GM19397 (cell line): Measurements from ENCODE around the gene ZNF296.

Source experiments
- ATAC-seq: cut with Tn5 transposase; IDR thresholded peaks from one replicate; pipeline ENCODE4 v1.9.1; 2021; ENCODE audit warnings: mild to moderate bottlenecking, moderate library complexity; ENCODE audit not compliant: unreplicated experiment

Gene ZNF296

GRCh38 chr19:45063851-45064801 is 12.2 kb downstream of the ZNF296 start:
- ATAC-seq, result no peak

GRCh38 chr19:45061965-45062364 is 14.3 kb downstream of the ZNF296 start:
- ATAC-seq, result no peak

GRCh38 chr19:45059258-45059965 is 16.9 kb downstream of the ZNF296 start:
- no peak for ATAC-seq

- no peak for ATAC-seq
Observed at GRCh38 chr19:45058622-45059159, 17.6 kb downstream of the ZNF296 start.

- ATAC-seq, result no peak
Observed at GRCh38 chr19:45057444-45057843, 18.8 kb downstream of the ZNF296 start.

GRCh38 chr19:45056831-45057230 is 19.4 kb downstream of the ZNF296 start:
- ATAC-seq, result no peak

GRCh38 chr19:45051929-45052579 is 24.2 kb downstream of the ZNF296 start:
- no peak for ATAC-seq

GRCh38 chr19:45050036-45050435 is 26.2 kb downstream of the ZNF296 start:
- no peak for ATAC-seq

- no peak for ATAC-seq
Observed at GRCh38 chr19:45049073-45049736, 27.1 kb downstream of the ZNF296 start.

- no peak for ATAC-seq
Observed at GRCh38 chr19:45047188-45047797, 29.0 kb downstream of the ZNF296 start.

- no peak for ATAC-seq
Observed at GRCh38 chr19:45046355-45046754, 29.9 kb downstream of the ZNF296 start.

GRCh38 chr19:45045671-45046353 is 30.5 kb downstream of the ZNF296 start:
- no peak for ATAC-seq

- no peak for ATAC-seq
Observed at GRCh38 chr19:45041125-45041524, 35.2 kb downstream of the ZNF296 start.

GRCh38 chr19:45040059-45040771 is 36.1 kb downstream of the ZNF296 start:
- no peak for ATAC-seq

- ATAC-seq, result peak; percentile 89
Observed at GRCh38 chr19:45038931-45039893, 37.1 kb downstream of the ZNF296 start, which contains the start of gene CLASRP. Gene CLASRP, plus strand, starts transcription at chr19:45039045. Its CDS starts 1,168 bp downstream, at chr19:45040213.

GRCh38 chr19:45037393-45038169 is 38.7 kb downstream of the ZNF296 start:
- no peak for ATAC-seq

GRCh38 chr19:45035755-45036154 is 40.5 kb downstream of the ZNF296 start:
- ATAC-seq, result no peak
